Parathyroid adenoma (tissue), 2 donors: Measurements from ENCODE around the gene SPECC1L.

Source experiments
- H2AFZ ChIP-seq: fragments of 300-600 bp; sonication (generic); one replicate; pipeline ENCODE4 v1.7.0; 2017; ENCODE audit warnings: antibody characterized with exemption, mild to moderate bottlenecking
- H3K27ac ChIP-seq: fragments of 300-600 bp; sonication (generic); one replicate; pipeline ENCODE4 v1.7.0; 2017
- H3K27me3 ChIP-seq: fragments of 300-600 bp; sonication (generic); one replicate; pipeline ENCODE4 v1.7.0; 2017; ENCODE audit warnings: low read length; ENCODE audit not compliant: control insufficient read depth, insufficient read depth
- H3K36me3 ChIP-seq: fragments of 300-600 bp; sonication (generic); one replicate; pipeline ENCODE4 v1.7.0; 2017; ENCODE audit warnings: low read length; ENCODE audit not compliant: control insufficient read depth, insufficient read depth
- H3K4me1 ChIP-seq: fragments of 300-600 bp; sonication (generic); one replicate; pipeline ENCODE4 v1.7.0; 2017; ENCODE audit warnings: control low read depth
- H3K4me2 ChIP-seq: fragments of 300-600 bp; sonication (generic); one replicate; pipeline ENCODE4 v1.7.0; 2017; ENCODE audit warnings: low read length
- H3K4me3 ChIP-seq: fragments of 300-600 bp; sonication (generic); one replicate; pipeline ENCODE4 v1.7.0; 2017; ENCODE audit warnings: low read depth, low read length
- H3K79me2 ChIP-seq: fragments of 300-600 bp; sonication (generic); one replicate; pipeline ENCODE4 v1.7.0; 2017; ENCODE audit warnings: control low read depth
- H3K9ac ChIP-seq: fragments of 300-600 bp; sonication (generic); one replicate; pipeline ENCODE4 v1.7.0; 2017; ENCODE audit warnings: mild to moderate bottlenecking
- H3K9me3 ChIP-seq: fragments of 300-600 bp; sonication (generic); one replicate; pipeline ENCODE4 v1.7.0; 2017; ENCODE audit warnings: low read length; ENCODE audit not compliant: control insufficient read depth
- TF ChIP-seq, protein P1 (sequence below): fragments of 300-600 bp; sonication (generic); IDR thresholded peaks from one replicate; pipeline ENCODE4 v1.7.0; 2017; ENCODE audit warnings: antibody characterized with exemption, mild to moderate bottlenecking
- donor health status: primary hyperparathyroidism.

Gene SPECC1L

DNA sequence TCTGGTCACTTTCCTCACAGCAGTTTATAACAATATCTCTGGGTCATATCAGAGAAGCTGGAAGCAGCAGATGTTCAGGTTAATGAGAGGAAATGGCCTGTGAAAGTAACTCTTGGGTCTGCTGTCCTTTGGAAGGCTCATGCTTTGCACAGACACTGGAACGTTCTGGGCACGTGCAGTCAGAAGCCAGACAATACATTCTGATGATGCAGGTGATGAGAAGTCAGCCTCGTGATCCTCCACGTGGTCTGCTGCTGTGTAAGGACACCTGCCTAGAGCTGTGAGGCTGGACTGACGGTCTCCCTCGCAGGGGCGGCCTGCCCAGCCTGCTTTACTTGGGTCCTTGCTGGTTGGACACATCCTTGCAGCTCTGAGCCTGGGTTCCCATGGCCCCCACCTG is 138.0 kb downstream of the SPECC1L start:
- H3K9ac ChIP-seq = no peak overlapping the region
- no peaks in the 10 kb centered on the region for H3K27me3 ChIP-seq
- no peak overlapping the region for H3K27ac ChIP-seq
- H3K9me3 ChIP-seq = no peaks in the 10 kb centered on the region
- H3K4me3 ChIP-seq = no peak overlapping the region
- H3K4me2 ChIP-seq = no peak overlapping the region
- no peak overlapping the region for H2AFZ ChIP-seq
- H3K36me3 ChIP-seq = no peaks in the 10 kb centered on the region
- TF ChIP-seq, protein P1, sequence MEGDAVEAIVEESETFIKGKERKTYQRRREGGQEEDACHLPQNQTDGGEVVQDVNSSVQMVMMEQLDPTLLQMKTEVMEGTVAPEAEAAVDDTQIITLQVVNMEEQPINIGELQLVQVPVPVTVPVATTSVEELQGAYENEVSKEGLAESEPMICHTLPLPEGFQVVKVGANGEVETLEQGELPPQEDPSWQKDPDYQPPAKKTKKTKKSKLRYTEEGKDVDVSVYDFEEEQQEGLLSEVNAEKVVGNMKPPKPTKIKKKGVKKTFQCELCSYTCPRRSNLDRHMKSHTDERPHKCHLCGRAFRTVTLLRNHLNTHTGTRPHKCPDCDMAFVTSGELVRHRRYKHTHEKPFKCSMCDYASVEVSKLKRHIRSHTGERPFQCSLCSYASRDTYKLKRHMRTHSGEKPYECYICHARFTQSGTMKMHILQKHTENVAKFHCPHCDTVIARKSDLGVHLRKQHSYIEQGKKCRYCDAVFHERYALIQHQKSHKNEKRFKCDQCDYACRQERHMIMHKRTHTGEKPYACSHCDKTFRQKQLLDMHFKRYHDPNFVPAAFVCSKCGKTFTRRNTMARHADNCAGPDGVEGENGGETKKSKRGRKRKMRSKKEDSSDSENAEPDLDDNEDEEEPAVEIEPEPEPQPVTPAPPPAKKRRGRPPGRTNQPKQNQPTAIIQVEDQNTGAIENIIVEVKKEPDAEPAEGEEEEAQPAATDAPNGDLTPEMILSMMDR = no peak
- peaks cover 2% of the 10 kb centered on the region for H3K4me1 ChIP-seq
- H3K79me2 ChIP-seq = no peaks in the 10 kb centered on the region

- Histone ChIP-seq H3K9ac (no peak overlapping the region), H3K4me1 (peaks cover 2% of the 10 kb centered on the region), H3K27ac (no peak overlapping the region), H2AFZ (no peak overlapping the region), H3K4me3 (no peak overlapping the region), H3K4me2 (no peak overlapping the region), H3K9me3 (no peaks in the 10 kb centered on the region), H3K79me2 (no peaks in the 10 kb centered on the region), H3K36me3 (no peaks in the 10 kb centered on the region), H3K27me3 (no peaks in the 10 kb centered on the region)
- TF ChIP-seq, protein P1 = no peak
These were observed 139.1 kb downstream of the SPECC1L start for GRCh38 chr22:24409707-24410106.

DNA sequence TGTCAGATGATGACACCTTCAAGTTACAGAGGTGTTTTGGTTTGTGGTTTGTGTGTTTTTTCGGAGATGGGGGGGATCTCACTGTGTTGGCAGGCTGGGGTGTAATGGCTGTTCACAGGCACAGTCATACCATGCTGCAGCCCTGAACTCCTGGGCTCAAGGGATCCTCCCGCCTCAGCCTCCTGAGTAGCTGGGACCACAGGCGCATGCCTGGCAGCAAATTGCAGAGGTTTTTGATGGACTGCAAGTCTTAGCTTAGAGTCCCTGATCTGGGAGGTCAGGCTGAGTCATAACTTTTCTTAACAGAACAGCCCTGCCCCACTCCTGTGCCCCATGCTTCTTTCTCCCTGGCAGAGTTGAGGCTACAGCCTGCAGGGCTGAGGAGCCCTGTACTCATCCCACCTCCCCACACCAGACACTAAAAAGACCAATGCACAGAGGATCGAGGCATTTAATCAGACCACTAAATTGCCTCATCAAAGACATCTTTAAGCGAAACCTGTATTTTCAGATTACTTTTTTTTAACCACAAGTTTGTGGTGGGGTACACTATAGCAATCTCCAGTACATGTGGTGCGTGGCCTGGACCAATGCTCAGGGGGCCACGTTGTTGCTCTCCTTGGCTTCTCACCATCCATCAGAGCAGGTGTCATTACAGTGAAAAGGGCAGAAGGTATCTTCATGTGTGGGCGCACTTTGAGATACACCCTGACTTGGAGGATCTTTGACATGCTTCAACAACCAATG is 139.7 kb downstream of the SPECC1L start:
- H3K27ac ChIP-seq = no peak overlapping the region
- H3K4me2 ChIP-seq = no peak overlapping the region
- no peak overlapping the region for H3K9ac ChIP-seq
- no peaks in the 10 kb centered on the region for H3K9me3 ChIP-seq
- peaks cover 2% of the 10 kb centered on the region for H3K4me1 ChIP-seq
- H2AFZ ChIP-seq = no peak overlapping the region
- no peaks in the 10 kb centered on the region for H3K79me2 ChIP-seq
- no peaks in the 10 kb centered on the region for H3K36me3 ChIP-seq
- H3K4me3 ChIP-seq = no peak overlapping the region
- TF ChIP-seq, protein P1 = no peak
- H3K27me3 ChIP-seq = no peaks in the 10 kb centered on the region

DNA sequence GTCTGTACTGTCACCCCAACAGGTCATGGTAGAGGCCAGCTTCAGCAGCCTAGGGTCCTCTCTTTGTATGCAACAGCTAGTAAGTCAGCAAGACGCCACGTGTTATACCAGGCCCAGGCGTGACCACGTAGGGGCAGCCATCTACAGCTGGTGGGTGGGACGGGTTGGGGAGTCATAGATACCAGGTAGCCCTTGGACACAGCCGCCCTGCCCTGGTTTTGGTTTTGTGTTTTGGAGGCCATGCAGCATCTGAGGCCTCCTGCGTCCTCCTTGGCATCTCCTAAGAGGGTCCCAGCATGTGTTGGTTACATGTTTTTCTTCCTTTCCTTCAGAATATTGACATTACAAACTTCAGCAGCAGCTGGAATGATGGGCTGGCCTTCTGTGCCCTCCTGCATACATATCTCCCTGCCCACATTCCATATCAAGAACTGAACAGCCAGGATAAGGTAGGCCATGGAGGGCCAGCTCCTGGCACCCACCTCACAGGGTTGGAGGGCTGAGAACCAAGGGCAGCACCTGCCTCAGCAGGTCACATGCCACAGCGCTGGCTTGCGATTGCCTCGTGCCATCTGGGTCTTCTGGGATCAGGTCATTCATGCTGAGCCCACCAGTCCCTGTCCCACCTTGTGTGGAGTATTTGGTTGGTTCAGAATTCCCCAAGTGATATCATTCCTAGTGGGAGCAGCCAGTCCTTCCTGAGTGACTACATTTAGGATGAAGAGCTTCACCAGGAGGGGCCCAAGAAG is 140.8 kb downstream of the SPECC1L start:
- Histone ChIP-seq H3K4me3 (no peak overlapping the region), H3K4me2 (no peak overlapping the region), H2AFZ (no peak overlapping the region), H3K9ac (no peak overlapping the region), H3K27me3 (no peaks in the 10 kb centered on the region), H3K79me2 (no peaks in the 10 kb centered on the region), H3K27ac (no peak overlapping the region), H3K9me3 (no peaks in the 10 kb centered on the region), H3K4me1 (peaks cover 2% of the 10 kb centered on the region), H3K36me3 (no peaks in the 10 kb centered on the region)
- TF ChIP-seq, protein P1 = no peak
